Trophoblast cell (in vitro differentiated cells and primary cell): ENCODE measurements around the gene BATF. TPM values are rescaled to one million over a fixed set of nuclear protein-coding genes. Genes with fewer than 3 reads are reported as not detected.
A peak's percentile ranks its signal among the peaks of the same experiment; 100 is the strongest.
"Not testable (repeated sequence)": the region's sequence is repeated elsewhere in the genome, so short reads cannot be mapped to it uniquely, and the experiment has no call there.

ENCODE experiments used
- DNase-seq, 2 donors: peaks; one replicate each; pipeline ENCODE4 v3.0.0-alpha.2; 2016
- H2AFZ ChIP-seq: 2 replicates; pipeline ENCODE4 v1.6.1; 2013; ENCODE audit warnings: low read length, moderate library complexity, mild to moderate bottlenecking; ENCODE audit not compliant: insufficient read depth, poor library complexity
- H2AK5ac ChIP-seq: 2 replicates; pipeline ENCODE4 v1.6.1; 2013; ENCODE audit warnings: mild to moderate bottlenecking, low read length
- H2BK120ac ChIP-seq: 2 replicates; pipeline ENCODE4 v1.6.1; 2013; ENCODE audit warnings: low read length, mild to moderate bottlenecking, moderate library complexity; ENCODE audit not compliant: insufficient read depth, poor library complexity
- H2BK12ac ChIP-seq: 2 replicates; pipeline ENCODE4 v1.6.1; 2013; ENCODE audit warnings: mild to moderate bottlenecking, low read length, moderate library complexity
- H2BK5ac ChIP-seq: 2 replicates; pipeline ENCODE4 v1.6.1; 2013; ENCODE audit warnings: low read length, low read depth, moderate library complexity, mild to moderate bottlenecking; ENCODE audit not compliant: poor library complexity
- H3K14ac ChIP-seq: 2 replicates; pipeline ENCODE4 v1.6.1; 2013; ENCODE audit warnings: mild to moderate bottlenecking, low read length
- H3K18ac ChIP-seq: 2 replicates; pipeline ENCODE4 v1.6.1; 2013; ENCODE audit warnings: mild to moderate bottlenecking, low read length
- H3K23ac ChIP-seq: 2 replicates; pipeline ENCODE4 v1.6.1; 2013; ENCODE audit warnings: low read length
- H3K27ac ChIP-seq: 2 replicates; pipeline ENCODE4 v1.5.1; 2013; ENCODE audit warnings: low read depth, mild to moderate bottlenecking, inconsistent platforms, low read length, moderate library complexity
- H3K27me3 ChIP-seq: 2 replicates; pipeline ENCODE4 v1.6.1; 2013; ENCODE audit warnings: inconsistent platforms, mild to moderate bottlenecking, low read length, moderate library complexity; ENCODE audit not compliant: insufficient read depth
- H3K36me3 ChIP-seq, 2 experiments: 1 replicate in 1 of 2; 2 replicates in 1 of 2; pipeline ENCODE4 v1.6.1; 2013; ENCODE audit warnings: low read length in 2 of 2, mild to moderate bottlenecking in 2 of 2, moderate library complexity in 1 of 2; ENCODE audit not compliant: insufficient read depth in 2 of 2, control insufficient read depth in 1 of 2
- H3K4ac ChIP-seq: 2 replicates; pipeline ENCODE4 v1.6.1; 2013; ENCODE audit warnings: low read depth, mild to moderate bottlenecking, low read length, moderate library complexity
- H3K4me1 ChIP-seq, 2 experiments: 1 replicate in 1 of 2; 2 replicates in 1 of 2; pipeline ENCODE4 v1.6.1; 2013; ENCODE audit warnings: low read length in 2 of 2, mild to moderate bottlenecking in 2 of 2, moderate library complexity in 1 of 2; ENCODE audit not compliant: insufficient read depth in 2 of 2, control insufficient read depth in 1 of 2
- H3K4me2 ChIP-seq: 2 replicates; pipeline ENCODE4 v1.6.1; 2013; ENCODE audit warnings: inconsistent platforms, mild to moderate bottlenecking, low read length, moderate library complexity
- H3K4me3 ChIP-seq: 2 replicates; pipeline ENCODE4 v1.5.1; 2013; ENCODE audit warnings: mild to moderate bottlenecking, low read depth, low read length, inconsistent platforms
- H3K79me1 ChIP-seq: one replicate; pipeline ENCODE4 v1.6.1; 2013; ENCODE audit warnings: low read length
- H3K79me2 ChIP-seq: 2 replicates; pipeline ENCODE4 v1.6.1; 2013; ENCODE audit warnings: low read length, mild to moderate bottlenecking; ENCODE audit not compliant: control insufficient read depth, insufficient read depth, poor library complexity
- H3K9ac ChIP-seq: 2 replicates; pipeline ENCODE4 v1.6.1; 2013; ENCODE audit warnings: mild to moderate bottlenecking, low read length
- H3K9me3 ChIP-seq: 2 replicates; pipeline ENCODE4 v1.6.1; 2013; ENCODE audit warnings: low read depth, mild to moderate bottlenecking, control low read depth, inconsistent platforms, low read length; ENCODE audit not compliant: insufficient read depth
- H4K12ac ChIP-seq: 2 replicates; pipeline ENCODE4 v1.6.1; 2013; ENCODE audit warnings: low read depth, mild to moderate bottlenecking, low read length, moderate library complexity
- H4K8ac ChIP-seq: 2 replicates; pipeline ENCODE4 v1.6.1; 2013; ENCODE audit warnings: low read depth, mild to moderate bottlenecking, low read length, moderate library complexity
- H4K91ac ChIP-seq: one replicate; pipeline ENCODE4 v1.6.1; 2013; ENCODE audit warnings: low read depth, mild to moderate bottlenecking, low read length, moderate library complexity
- WGBS: extraction: QIAGEN DNeasy Blood & Tissue Kit; methylation state at CpG from one replicate; pipeline ENCODE4 v1.1.7; 2013; ENCODE audit warnings: missing lambda C conversion rate; ENCODE audit not compliant: insufficient read length, insufficient coverage; ENCODE audit errors: extremely low coverage; 5-methylcytosine and 5-hydroxymethylcytosine counted together
- polyA plus RNA-seq: library from polyadenylated mRNA; stranded (reverse); fragments of 200-250 nt; gene quantifications from 2 replicates; pipeline ENCODE4 v1.2.3, GENCODE V29; 2013

Gene BATF
- polyA plus RNA-seq = 1.9 and 2.2 TPM in 2 replicates

- H2BK12ac ChIP-seq = peak within 1 kb of the TSS; percentile 76
- peak within 1 kb of the TSS; percentile 33 for H2AK5ac ChIP-seq
- H3K79me2 ChIP-seq = peaks cover 5% of the 10 kb centered on the region
- H3K18ac ChIP-seq = peak within 1 kb of the TSS; percentile 23
- no peaks in the 10 kb centered on the region for H3K9me3 ChIP-seq
- H3K4me2 ChIP-seq = no peak within 1 kb of the TSS
- H2BK120ac ChIP-seq = peak within 1 kb of the TSS; percentile 96
- peak within 1 kb of the TSS; percentile 8 for H2AFZ ChIP-seq
- no peaks in the 10 kb centered on the region for H3K36me3 ChIP-seq
- no peak within 1 kb of the TSS for H3K4me3 ChIP-seq
- peaks cover 17 to 18% of the 10 kb centered on the region in 2 experiments for H3K4me1 ChIP-seq
- H3K14ac ChIP-seq = peak within 1 kb of the TSS; percentile 56
- no peak within 1 kb of the TSS for H4K12ac ChIP-seq
- H3K9ac ChIP-seq = no peak within 1 kb of the TSS
- H3K23ac ChIP-seq = no peak within 1 kb of the TSS
- peak within 1 kb of the TSS; percentile 74 for H2BK5ac ChIP-seq
- peak; percentile 25 to 51 for DNase-seq
- H4K8ac ChIP-seq = peak within 1 kb of the TSS; percentile 44
- H3K79me1 ChIP-seq = peaks cover 14% of the 10 kb centered on the region
- no CpG with 5 or more reads among the region's 13 CpGs for WGBS
- no peaks in the 10 kb centered on the region for H3K27me3 ChIP-seq
- H4K91ac ChIP-seq = peak within 1 kb of the TSS; percentile 89
- peak within 1 kb of the TSS; percentile 68 for H3K4ac ChIP-seq
- H3K27ac ChIP-seq = peak within 1 kb of the TSS; percentile 83
These were observed at the start of gene BATF for GRCh38 chr14:75522224-75522982. BATF (plus strand) TSS chr14:75522469; CDS start chr14:75522683, 214 bp downstream.

- not testable (repeated sequence) for H4K91ac ChIP-seq, H3K79me2 ChIP-seq, H3K4me2 ChIP-seq, H3K14ac ChIP-seq, H2AFZ ChIP-seq, H2BK5ac ChIP-seq, H3K27me3 ChIP-seq, H4K8ac ChIP-seq, H3K4me3 ChIP-seq, H2BK12ac ChIP-seq, H3K9ac ChIP-seq, H3K18ac ChIP-seq, H3K79me1 ChIP-seq, H3K9me3 ChIP-seq, H3K27ac ChIP-seq, H3K4me1 ChIP-seq, H4K12ac ChIP-seq, H2BK120ac ChIP-seq, H3K4ac ChIP-seq, H2AK5ac ChIP-seq, H3K23ac ChIP-seq
- peak; percentile 84 for DNase-seq
- H3K36me3 ChIP-seq = peaks cover 33 to 42% of the 10 kb centered on the region in 2 experiments
- no CpG with 5 or more reads among the region's 6 CpGs for WGBS
These were observed 48.1 kb upstream of the BATF start for GRCh38 chr14:75474127-75474526.

- Histone ChIP-seq H3K14ac (no peak overlapping the region), H3K23ac (no peak overlapping the region), H3K27ac (no peak overlapping the region), H4K12ac (no peak overlapping the region), H3K4me1 (no peaks in the 10 kb centered on the region), H3K4ac (no peak overlapping the region), H3K4me2 (no peak overlapping the region), H4K8ac (no peak overlapping the region), H3K18ac (no peak overlapping the region), H4K91ac (no peak overlapping the region), H2BK120ac (no peak overlapping the region), H3K79me1 (no peaks in the 10 kb centered on the region), H3K9ac (no peak overlapping the region), H3K9me3 (peaks cover 2% of the 10 kb centered on the region), H2AFZ (no peak overlapping the region), H2BK5ac (no peak overlapping the region), H3K4me3 (no peak overlapping the region), H2AK5ac (no peak overlapping the region), H3K79me2 (no peaks in the 10 kb centered on the region), H3K36me3 (peaks cover 13 to 21% of the 10 kb centered on the region in 2 experiments), H2BK12ac (no peak overlapping the region), H3K27me3 (no peaks in the 10 kb centered on the region)
- DNase-seq = peak; percentile 91 to 95
- WGBS = no CpG with 5 or more reads among the region's 11 CpGs
These were observed 45.8 kb upstream of the BATF start for GRCh38 chr14:75476274-75476995.

- Histone ChIP-seq H2AK5ac (no peak overlapping the region), H3K23ac (no peak overlapping the region), H3K27me3 (no peaks in the 10 kb centered on the region), H3K4me3 (no peak overlapping the region), H3K9me3 (peaks cover 2% of the 10 kb centered on the region), H3K27ac (no peak overlapping the region), H4K8ac (no peak overlapping the region), H2BK12ac (no peak overlapping the region), H4K91ac (no peak overlapping the region), H3K79me1 (no peaks in the 10 kb centered on the region), H3K4me2 (no peak overlapping the region), H3K18ac (no peak overlapping the region), H3K14ac (no peak overlapping the region), H2BK5ac (no peak overlapping the region), H3K4ac (no peak overlapping the region), H4K12ac (no peak overlapping the region), H3K79me2 (no peaks in the 10 kb centered on the region), H2BK120ac (no peak overlapping the region), H3K4me1 (no peaks in the 10 kb centered on the region), H3K9ac (no peak overlapping the region), H3K36me3 (peaks cover 2 to 9% of the 10 kb centered on the region in 2 experiments), H2AFZ (no peak overlapping the region)
- no CpG with 5 or more reads among the region's 5 CpGs for WGBS
- DNase-seq = no peak
These were observed 44.4 kb upstream of the BATF start for GRCh38 chr14:75477881-75478280.
